ENCODE results near the gene ZCCHC14.

Gene ZCCHC14

GRCh38 chr16:87471278-87472141, 21.3 kb downstream of the ZCCHC14 start:
- H2AK5ac ChIP-seq (ENCODE audit: low read length, severe bottlenecking): peak overlapping the region; percentile 49
- no peak overlapping the region for H3K4me2 ChIP-seq (ENCODE audit: low read length, poor library complexity, severe bottlenecking)
- H3K27me3 ChIP-seq (ENCODE audit: control insufficient read depth in 1 of 2, insufficient read depth in 1 of 2, low read length in 2 of 2): no peaks in the 10 kb centered on the region
- no peak overlapping the region for H2BK15ac ChIP-seq (ENCODE audit: low read depth, poor library complexity, severe bottlenecking)
- H3K4ac ChIP-seq (ENCODE audit: low read depth in 1 of 2, low read length in 2 of 2): peak overlapping the region in 1 of 2 experiments; percentile 20
- H3K23ac ChIP-seq (ENCODE audit: low read length in 2 of 2): no peak overlapping the region
- H2AFZ ChIP-seq (ENCODE audit: low read depth, low read length): no peak overlapping the region
- DNase-seq: no peak
- H3K27ac ChIP-seq (ENCODE audit: low read length, poor library complexity, severe bottlenecking): no peak overlapping the region
- peaks cover 36% of the 10 kb centered on the region for H3K79me1 ChIP-seq (replicated peaks; ENCODE audit: low read length, poor library complexity, severe bottlenecking)
- H4K91ac ChIP-seq (ENCODE audit: low read length): no peak overlapping the region
- peak overlapping the region in 1 of 2 experiments; percentile 4 for H3K14ac ChIP-seq (ENCODE audit: low read length in 2 of 2)
- no peak overlapping the region for H4K8ac ChIP-seq (ENCODE audit: low read length)
- H2BK5ac ChIP-seq (ENCODE audit: low read depth, low read length, poor library complexity, severe bottlenecking): no peak overlapping the region
- H3K4me1 ChIP-seq (ENCODE audit: control insufficient read depth, insufficient read depth, low read depth, low read length): peaks cover 18% of the 10 kb centered on the region
- H3K36me3 ChIP-seq (ENCODE audit: control insufficient read depth in 1 of 2, insufficient read depth in 2 of 2, low read depth in 1 of 2, low read length in 2 of 2): peaks cover 7 to 17% of the 10 kb centered on the region in 2 experiments
- H2BK120ac ChIP-seq (ENCODE audit: low read depth, low read length): no peak overlapping the region
- H3K9me3 ChIP-seq (ENCODE audit: control insufficient read depth, low read length): no peaks in the 10 kb centered on the region
- H3K4me3 ChIP-seq (ENCODE audit: insufficient read depth in 1 of 2, low read depth in 1 of 2, low read length in 2 of 2): peak overlapping the region in 1 of 2 experiments; percentile 43
- peak overlapping the region in 1 of 2 experiments; percentile 89 for H3K18ac ChIP-seq (ENCODE audit: low read depth in 1 of 2, low read length in 2 of 2)
- WGBS: 80% methylated on average over 13 of the region's 13 CpGs
- H3K9ac ChIP-seq (ENCODE audit: low read length): peak overlapping the region; percentile 78
- H2BK12ac ChIP-seq (ENCODE audit: low read length in 2 of 2): no peak overlapping the region

GRCh38 chr16:87470332-87470731, 22.5 kb downstream of the ZCCHC14 start:
- no peak overlapping the region for H3K18ac ChIP-seq (ENCODE audit: low read depth in 1 of 2, low read length in 2 of 2)
- H2BK12ac ChIP-seq (ENCODE audit: low read length in 2 of 2): no peak overlapping the region
- H2BK120ac ChIP-seq (ENCODE audit: low read depth, low read length): no peak overlapping the region
- WGBS: 28% methylated on average over 2 of the region's 3 CpGs
- no peak overlapping the region for H3K14ac ChIP-seq (ENCODE audit: low read length in 2 of 2)
- H3K4me2 ChIP-seq (ENCODE audit: low read length, poor library complexity, severe bottlenecking): no peak overlapping the region
- H3K9me3 ChIP-seq (ENCODE audit: control insufficient read depth, low read length): no peaks in the 10 kb centered on the region
- no peak overlapping the region for H4K8ac ChIP-seq (ENCODE audit: low read length)
- H3K4ac ChIP-seq (ENCODE audit: low read depth in 1 of 2, low read length in 2 of 2): no peak overlapping the region
- H3K27me3 ChIP-seq (ENCODE audit: control insufficient read depth in 1 of 2, insufficient read depth in 1 of 2, low read length in 2 of 2): no peaks in the 10 kb centered on the region
- no peak overlapping the region for H3K23ac ChIP-seq (ENCODE audit: low read length in 2 of 2)
- peaks cover 7 to 17% of the 10 kb centered on the region in 2 experiments for H3K36me3 ChIP-seq (ENCODE audit: control insufficient read depth in 1 of 2, insufficient read depth in 2 of 2, low read depth in 1 of 2, low read length in 2 of 2)
- peaks cover 36% of the 10 kb centered on the region for H3K79me1 ChIP-seq (replicated peaks; ENCODE audit: low read length, poor library complexity, severe bottlenecking)
- peak; percentile 85 for DNase-seq
- H3K27ac ChIP-seq (ENCODE audit: low read length, poor library complexity, severe bottlenecking): no peak overlapping the region
- peaks cover 28% of the 10 kb centered on the region for H3K4me1 ChIP-seq (ENCODE audit: control insufficient read depth, insufficient read depth, low read depth, low read length)
- no peak overlapping the region for H4K91ac ChIP-seq (ENCODE audit: low read length)
- peak overlapping the region; percentile 78 for H3K9ac ChIP-seq (ENCODE audit: low read length)
- no peak overlapping the region for H2AK5ac ChIP-seq (ENCODE audit: low read length, severe bottlenecking)
- no peak overlapping the region for H2BK15ac ChIP-seq (ENCODE audit: low read depth, poor library complexity, severe bottlenecking)
- no peak overlapping the region for H2BK5ac ChIP-seq (ENCODE audit: low read depth, low read length, poor library complexity, severe bottlenecking)
- peak overlapping the region in 1 of 2 experiments; percentile 43 for H3K4me3 ChIP-seq (ENCODE audit: insufficient read depth in 1 of 2, low read depth in 1 of 2, low read length in 2 of 2)
- no peak overlapping the region for H2AFZ ChIP-seq (ENCODE audit: low read depth, low read length)

- H3K18ac ChIP-seq (ENCODE audit: low read depth in 1 of 2, low read length in 2 of 2): peak overlapping the region in 1 of 2 experiments; percentile 11
- no peak overlapping the region for H2BK5ac ChIP-seq (ENCODE audit: low read depth, low read length, poor library complexity, severe bottlenecking)
- no peak overlapping the region for H2BK120ac ChIP-seq (ENCODE audit: low read depth, low read length)
- no peak overlapping the region for H4K91ac ChIP-seq (ENCODE audit: low read length)
- H3K4me1 ChIP-seq (ENCODE audit: control insufficient read depth, insufficient read depth, low read depth, low read length): peaks cover 35% of the 10 kb centered on the region
- no peak overlapping the region for H3K4me3 ChIP-seq (ENCODE audit: insufficient read depth in 1 of 2, low read depth in 1 of 2, low read length in 2 of 2)
- H3K14ac ChIP-seq (ENCODE audit: low read length in 2 of 2): no peak overlapping the region
- no peaks in the 10 kb centered on the region for H3K9me3 ChIP-seq (ENCODE audit: control insufficient read depth, low read length)
- H3K79me1 ChIP-seq (replicated peaks; ENCODE audit: low read length, poor library complexity, severe bottlenecking): peaks cover 32% of the 10 kb centered on the region
- WGBS: 96% methylated on average over 11 of the region's 11 CpGs
- H3K27ac ChIP-seq (ENCODE audit: low read length, poor library complexity, severe bottlenecking): no peak overlapping the region
- no peak overlapping the region for H3K4ac ChIP-seq (ENCODE audit: low read depth in 1 of 2, low read length in 2 of 2)
- no peaks in the 10 kb centered on the region for H3K27me3 ChIP-seq (ENCODE audit: control insufficient read depth in 1 of 2, insufficient read depth in 1 of 2, low read length in 2 of 2)
- no peak overlapping the region for H3K4me2 ChIP-seq (ENCODE audit: low read length, poor library complexity, severe bottlenecking)
- no peak overlapping the region for H4K8ac ChIP-seq (ENCODE audit: low read length)
- no peak overlapping the region for H3K23ac ChIP-seq (ENCODE audit: low read length in 2 of 2)
- H2BK12ac ChIP-seq (ENCODE audit: low read length in 2 of 2): no peak overlapping the region
- H3K9ac ChIP-seq (ENCODE audit: low read length): no peak overlapping the region
- no peak overlapping the region for H2AFZ ChIP-seq (ENCODE audit: low read depth, low read length)
- H3K36me3 ChIP-seq (ENCODE audit: control insufficient read depth in 1 of 2, insufficient read depth in 2 of 2, low read depth in 1 of 2, low read length in 2 of 2): peaks cover 3 to 14% of the 10 kb centered on the region in 2 experiments
- DNase-seq: no peak
- H2BK15ac ChIP-seq (ENCODE audit: low read depth, poor library complexity, severe bottlenecking): peak overlapping the region; percentile 44
- no peak overlapping the region for H2AK5ac ChIP-seq (ENCODE audit: low read length, severe bottlenecking)
These were observed 23.7 kb downstream of the ZCCHC14 start for GRCh38 chr16:87469169-87469568.

GRCh38 chr16:87468550-87468949, 24.3 kb downstream of the ZCCHC14 start:
- Histone ChIP-seq H3K18ac (ENCODE audit: low read depth in 1 of 2, low read length in 2 of 2) (no peak overlapping the region), H2AK5ac (ENCODE audit: low read length, severe bottlenecking) (no peak overlapping the region), H3K4me2 (ENCODE audit: low read length, poor library complexity, severe bottlenecking) (no peak overlapping the region)

More at GRCh38 chr16:87468550-87468949, 24.3 kb downstream of the ZCCHC14 start:
- Histone ChIP-seq H3K9me3 (ENCODE audit: control insufficient read depth, low read length) (no peaks in the 10 kb centered on the region), H3K9ac (ENCODE audit: low read length) (peak overlapping the region; percentile 3), H2BK12ac (ENCODE audit: low read length in 2 of 2) (no peak overlapping the region), H4K91ac (ENCODE audit: low read length) (no peak overlapping the region), H3K27me3 (ENCODE audit: control insufficient read depth in 1 of 2, insufficient read depth in 1 of 2, low read length in 2 of 2) (no peaks in the 10 kb centered on the region), H3K36me3 (ENCODE audit: control insufficient read depth in 1 of 2, insufficient read depth in 2 of 2, low read depth in 1 of 2, low read length in 2 of 2) (peaks cover 3 to 8% of the 10 kb centered on the region in 2 experiments), H3K4me1 (ENCODE audit: control insufficient read depth, insufficient read depth, low read depth, low read length) (peaks cover 41% of the 10 kb centered on the region), H4K8ac (ENCODE audit: low read length) (no peak overlapping the region), H3K23ac (ENCODE audit: low read length in 2 of 2) (no peak overlapping the region), H2AFZ (ENCODE audit: low read depth, low read length) (no peak overlapping the region), H3K4me3 (ENCODE audit: insufficient read depth in 1 of 2, low read depth in 1 of 2, low read length in 2 of 2) (no peak overlapping the region), H3K14ac (ENCODE audit: low read length in 2 of 2) (no peak overlapping the region), H2BK15ac (ENCODE audit: low read depth, poor library complexity, severe bottlenecking) (peak overlapping the region; percentile 92), H2BK5ac (ENCODE audit: low read depth, low read length, poor library complexity, severe bottlenecking) (no peak overlapping the region), H2BK120ac (ENCODE audit: low read depth, low read length) (no peak overlapping the region), H3K27ac (ENCODE audit: low read length, poor library complexity, severe bottlenecking) (no peak overlapping the region), H3K4ac (ENCODE audit: low read depth in 1 of 2, low read length in 2 of 2) (peak overlapping the region in 1 of 2 experiments; percentile 32), H3K79me1 (replicated peaks; ENCODE audit: low read length, poor library complexity, severe bottlenecking) (peaks cover 25% of the 10 kb centered on the region)
- WGBS: 91% methylated on average over 7 of the region's 8 CpGs
- no peak for DNase-seq

Data from mesenchymal stem cell (in vitro differentiated cells and primary cell).